HCT116 (cell line): ENCODE results near the gene RLBP1. TPM values are rescaled to one million over a fixed set of nuclear protein-coding genes. Genes with fewer than 3 reads are reported as not detected.

Experiments
- ATAC-seq: fragments of 200-7000 bp; cut with Tn5 transposase; 2 replicates; pipeline ENCODE4 v1.9.1; 2020; ENCODE audit warnings: mild to moderate bottlenecking, moderate library complexity
- BruUV-seq: library from RNA; stranded (reverse); fragments of 400-500 nt; replicated peaks from 2 replicates; lab custom pipeline; 2021; lab: Mats Ljungman, UMichigan
- CTCF ChIA-PET: fragments of 300-600 bp; sonication (Branson Sonifier 250); formaldehyde crosslinking; loops from one replicate; lab custom pipeline; 2021; ENCODE audit warnings: antibody characterized with exemption; lab: Charles Lee
- POLR2A ChIA-PET: fragments of 300-600, 350-600 bp; sonication (Branson Sonifier 250); formaldehyde crosslinking; loops from one replicate; lab custom pipeline; 2021; ENCODE audit warnings: antibody characterized with exemption; lab: Charles Lee
- RAD21 ChIA-PET, 2 experiments: fragments of 300-600 bp; sonication (Branson Sonifier 250); formaldehyde crosslinking; loops; one replicate each; lab custom pipeline; 2023; ENCODE audit warnings: low total read pairs in 2 of 2; ENCODE audit not compliant: uncharacterized antibody in 2 of 2, unreplicated experiment in 2 of 2, low non-redundant PET in 1 of 2; lab: Charles Lee
- DNase-seq: peaks from one replicate; pipeline ENCODE4 v3.0.0-alpha.2; 2010; ENCODE audit warnings: low read depth, low spot score
- H2AFZ ChIP-seq: fragments of 200-600 bp; shearing (Covaris generic), sonication (generic); 2 replicates; pipeline ENCODE4 v1.6.1; 2017; ENCODE audit warnings: low read depth, mixed run types, mixed read lengths, antibody characterized with exemption, low read length; ENCODE audit not compliant: poor library complexity, severe bottlenecking
- H3K27ac ChIP-seq: 2 replicates; pipeline ENCODE4 v1.5.1; 2012; ENCODE audit warnings: low read depth, low read length
- H3K27me3 ChIP-seq: fragments of 200-600 bp; sonication (generic); 2 replicates; pipeline ENCODE4 v1.6.1; 2016; ENCODE audit warnings: mixed run types, low read length, mixed read lengths; ENCODE audit not compliant: insufficient read depth
- H3K36me3 ChIP-seq, 2 experiments: fragments of 200-500 bp in 1 of 2; fragments of 200-600 bp in 1 of 2; sonication (Bioruptor generic) in 1 of 2; sonication (generic) in 1 of 2; 2 replicates each; pipeline versions ENCODE4 v1.5.1 to v1.6.1; 2014 to 2016; ENCODE audit warnings: low read length in 2 of 2, inconsistent platforms in 1 of 2, mixed read lengths in 1 of 2, mixed run types in 1 of 2; ENCODE audit not compliant: insufficient read depth in 2 of 2, control insufficient read depth in 1 of 2
- H3K4me1 ChIP-seq, 2 experiments: fragments of 200-600 bp in 1 of 2; sonication (generic) in 1 of 2; 2 replicates each; pipeline versions ENCODE4 v1.5.1 to v1.6.1; 2012 to 2017; ENCODE audit warnings: low read length in 2 of 2, inconsistent platforms in 1 of 2, mild to moderate bottlenecking in 1 of 2, mixed read lengths in 1 of 2, mixed run types in 1 of 2, moderate library complexity in 1 of 2; ENCODE audit not compliant: insufficient read depth in 2 of 2, control insufficient read depth in 1 of 2
- H3K4me2 ChIP-seq: fragments of 200-600 bp; sonication (generic); 2 replicates; pipeline ENCODE4 v1.6.1; 2017; ENCODE audit warnings: mixed run types, low read length, mixed read lengths
- H3K4me3 ChIP-seq, 2 experiments: fragments of 200-600 bp in 1 of 2; sonication (generic) in 1 of 2; replicated peaks in 1 of 2; 2 replicates each; pipeline ENCODE4 v1.5.1; 2011 to 2016; ENCODE audit warnings: low read length in 2 of 2, control low read depth in 1 of 2, low read depth in 1 of 2, mild to moderate bottlenecking in 1 of 2, mixed read lengths in 1 of 2, mixed run types in 1 of 2
- H3K79me2 ChIP-seq: fragments of 200-600 bp; sonication (generic); 2 replicates; pipeline ENCODE4 v1.6.1; 2017; ENCODE audit warnings: mild to moderate bottlenecking, mixed run types, low read length, moderate library complexity, mixed read lengths; ENCODE audit not compliant: insufficient read depth
- H3K9ac ChIP-seq: fragments of 200-600 bp; sonication (generic); 2 replicates; pipeline ENCODE4 v1.6.1; 2016; ENCODE audit warnings: low read length, mixed read lengths
- H3K9me2 ChIP-seq: fragments of 200-600 bp; sonication (generic), shearing (Covaris generic); 2 replicates; pipeline ENCODE4 v1.6.1; 2017; ENCODE audit warnings: mixed run types, mild to moderate bottlenecking, moderate library complexity; ENCODE audit not compliant: insufficient read depth
- H3K9me3 ChIP-seq, 2 experiments: fragments of 200-500 bp in 1 of 2; fragments of 200-600 bp in 1 of 2; sonication (Bioruptor generic) in 1 of 2; sonication (generic) in 1 of 2; 2 replicates each; pipeline ENCODE4 v1.6.1; 2014 to 2017; ENCODE audit warnings: low read length in 2 of 2, mixed read lengths in 2 of 2, inconsistent platforms in 1 of 2, low read depth in 1 of 2, mild to moderate bottlenecking in 1 of 2, mixed run types in 1 of 2, moderate library complexity in 1 of 2; ENCODE audit not compliant: control insufficient read depth in 1 of 2, insufficient read depth in 1 of 2
- H4K20me1 ChIP-seq: fragments of 200-600 bp; sonication (generic), shearing (Covaris generic); 2 replicates; pipeline ENCODE4 v1.6.1; 2017; ENCODE audit warnings: mixed run types, mild to moderate bottlenecking, moderate library complexity; ENCODE audit not compliant: insufficient read depth
- CBX3 ChIP-seq: IDR thresholded peaks from 2 replicates; pipeline ENCODE4 v1.6.1; 2012; ENCODE audit warnings: low read depth
- EGR1 ChIP-seq: IDR thresholded peaks from 2 replicates; pipeline ENCODE4 v1.6.1; 2012; ENCODE audit warnings: low read depth
- ELF1 ChIP-seq: IDR thresholded peaks from 2 replicates; pipeline ENCODE4 v1.6.1; 2012; ENCODE audit warnings: low read depth, borderline replicate concordance
- JUND ChIP-seq: IDR thresholded peaks from 2 replicates; pipeline ENCODE4 v1.6.1; 2012
- RAD21 ChIP-seq: IDR thresholded peaks from 2 replicates; pipeline ENCODE4 v1.6.1; 2012; ENCODE audit warnings: low read depth, mild to moderate bottlenecking
- SRF ChIP-seq: IDR thresholded peaks from 2 replicates; pipeline ENCODE4 v1.6.1; 2012; ENCODE audit warnings: low read depth
- ZFX ChIP-seq: fragments of 450-650 bp; IDR thresholded peaks from 2 replicates; pipeline ENCODE4 v1.6.1; 2017
- ZNF274 ChIP-seq: fragments of 200-500 bp; sonication (Bioruptor generic); IDR thresholded peaks from 2 replicates; pipeline ENCODE4 v1.6.1; 2014; ENCODE audit warnings: mild to moderate bottlenecking, low read depth, low read length, inconsistent platforms
- intact Hi-C: fragments of 100-400 bp; cut with micrococcal nuclease; formaldehyde crosslinking; loops from 2 replicates; pipeline ENCODE4 v1.10.0; 2022
- total RNA-seq: library from RNA; stranded (reverse); gene quantifications from one replicate; pipeline ENCODE4 v1.2.1, GENCODE V29; 2021; ENCODE audit not compliant: unreplicated experiment
- TF ChIP-seq, protein P1 (sequence below): IDR thresholded peaks from 2 replicates; pipeline ENCODE4 v1.6.1; 2012
- TF ChIP-seq, protein P2 (sequence below): IDR thresholded peaks from 2 replicates; pipeline ENCODE4 v1.6.1; 2012; ENCODE audit warnings: low read depth

The RLBP1 gene
- total RNA-seq, 1 experiment from 2014 or later: 0.12 TPM

DNA sequence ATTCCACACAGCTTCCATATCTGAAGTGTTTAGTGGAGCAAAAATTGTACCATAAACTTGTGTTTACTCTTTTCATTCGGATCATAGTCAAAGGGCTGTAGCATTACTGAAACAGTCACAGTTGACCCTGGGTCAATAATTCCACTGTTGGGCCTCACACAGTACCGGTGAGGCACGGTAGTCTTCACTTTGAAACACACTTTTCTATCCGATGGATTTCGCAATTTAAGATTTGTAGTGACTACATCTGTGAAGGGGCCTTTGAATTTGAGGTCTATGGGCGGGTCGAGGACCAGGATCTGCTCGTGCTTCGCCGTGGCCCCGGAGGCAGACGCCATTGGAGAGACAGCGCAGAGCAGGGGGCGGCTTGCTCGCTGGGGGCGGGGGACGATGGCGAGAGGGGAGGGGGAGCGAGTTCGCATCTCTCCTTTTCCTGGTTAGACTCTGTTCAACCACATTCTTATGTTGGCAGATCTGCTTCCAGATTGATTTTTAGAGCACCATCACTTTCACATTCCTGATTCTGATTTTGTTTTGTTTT lies 19.8 kb downstream of the RLBP1 start:
- Histone ChIP-seq H3K4me1 (peaks cover 14 to 17% of the 10 kb centered on the region in 2 experiments), H3K36me3 (no peaks in the 10 kb centered on the region), H3K27ac (no peak overlapping the region), H3K79me2 (no peaks in the 10 kb centered on the region), H3K9me3 (no peaks in the 10 kb centered on the region), H2AFZ (no peak overlapping the region), H3K4me2 (no peak overlapping the region), H3K9me2 (no peaks in the 10 kb centered on the region), H3K9ac (no peak overlapping the region), H3K4me3 (no peak overlapping the region), H4K20me1 (no peaks in the 10 kb centered on the region), H3K27me3 (no peaks in the 10 kb centered on the region)
- intact Hi-C loops: no loop called here
- no peak for TF ChIP-seq RAD21
- TF ChIP-seq, protein P1, sequence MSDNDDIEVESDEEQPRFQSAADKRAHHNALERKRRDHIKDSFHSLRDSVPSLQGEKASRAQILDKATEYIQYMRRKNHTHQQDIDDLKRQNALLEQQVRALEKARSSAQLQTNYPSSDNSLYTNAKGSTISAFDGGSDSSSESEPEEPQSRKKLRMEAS: no peak
- TF ChIP-seq ZNF274: no peak
- no peak for TF ChIP-seq ELF1
- no peak for TF ChIP-seq CBX3
- TF ChIP-seq EGR1: no peak
- TF ChIP-seq ZFX: no peak
- TF ChIP-seq SRF: no peak
- TF ChIP-seq, protein P2, sequence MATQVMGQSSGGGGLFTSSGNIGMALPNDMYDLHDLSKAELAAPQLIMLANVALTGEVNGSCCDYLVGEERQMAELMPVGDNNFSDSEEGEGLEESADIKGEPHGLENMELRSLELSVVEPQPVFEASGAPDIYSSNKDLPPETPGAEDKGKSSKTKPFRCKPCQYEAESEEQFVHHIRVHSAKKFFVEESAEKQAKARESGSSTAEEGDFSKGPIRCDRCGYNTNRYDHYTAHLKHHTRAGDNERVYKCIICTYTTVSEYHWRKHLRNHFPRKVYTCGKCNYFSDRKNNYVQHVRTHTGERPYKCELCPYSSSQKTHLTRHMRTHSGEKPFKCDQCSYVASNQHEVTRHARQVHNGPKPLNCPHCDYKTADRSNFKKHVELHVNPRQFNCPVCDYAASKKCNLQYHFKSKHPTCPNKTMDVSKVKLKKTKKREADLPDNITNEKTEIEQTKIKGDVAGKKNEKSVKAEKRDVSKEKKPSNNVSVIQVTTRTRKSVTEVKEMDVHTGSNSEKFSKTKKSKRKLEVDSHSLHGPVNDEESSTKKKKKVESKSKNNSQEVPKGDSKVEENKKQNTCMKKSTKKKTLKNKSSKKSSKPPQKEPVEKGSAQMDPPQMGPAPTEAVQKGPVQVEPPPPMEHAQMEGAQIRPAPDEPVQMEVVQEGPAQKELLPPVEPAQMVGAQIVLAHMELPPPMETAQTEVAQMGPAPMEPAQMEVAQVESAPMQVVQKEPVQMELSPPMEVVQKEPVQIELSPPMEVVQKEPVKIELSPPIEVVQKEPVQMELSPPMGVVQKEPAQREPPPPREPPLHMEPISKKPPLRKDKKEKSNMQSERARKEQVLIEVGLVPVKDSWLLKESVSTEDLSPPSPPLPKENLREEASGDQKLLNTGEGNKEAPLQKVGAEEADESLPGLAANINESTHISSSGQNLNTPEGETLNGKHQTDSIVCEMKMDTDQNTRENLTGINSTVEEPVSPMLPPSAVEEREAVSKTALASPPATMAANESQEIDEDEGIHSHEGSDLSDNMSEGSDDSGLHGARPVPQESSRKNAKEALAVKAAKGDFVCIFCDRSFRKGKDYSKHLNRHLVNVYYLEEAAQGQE: no peak
- TF ChIP-seq JUND: no peak
- no TSS peak for BruUV-seq
- no peak for ATAC-seq
- ChIA-PET CTCF (no interaction called here), RAD21 (no interaction called here), POLR2A (no interaction called here)
- DNase-seq: no peak
